Measurements from ENCODE around the gene DGLUCY.
"Not testable (repeated sequence)": the region's sequence is repeated elsewhere in the genome, so short reads cannot be mapped to it uniquely, and the experiment has no call there.

The DGLUCY gene

DNA sequence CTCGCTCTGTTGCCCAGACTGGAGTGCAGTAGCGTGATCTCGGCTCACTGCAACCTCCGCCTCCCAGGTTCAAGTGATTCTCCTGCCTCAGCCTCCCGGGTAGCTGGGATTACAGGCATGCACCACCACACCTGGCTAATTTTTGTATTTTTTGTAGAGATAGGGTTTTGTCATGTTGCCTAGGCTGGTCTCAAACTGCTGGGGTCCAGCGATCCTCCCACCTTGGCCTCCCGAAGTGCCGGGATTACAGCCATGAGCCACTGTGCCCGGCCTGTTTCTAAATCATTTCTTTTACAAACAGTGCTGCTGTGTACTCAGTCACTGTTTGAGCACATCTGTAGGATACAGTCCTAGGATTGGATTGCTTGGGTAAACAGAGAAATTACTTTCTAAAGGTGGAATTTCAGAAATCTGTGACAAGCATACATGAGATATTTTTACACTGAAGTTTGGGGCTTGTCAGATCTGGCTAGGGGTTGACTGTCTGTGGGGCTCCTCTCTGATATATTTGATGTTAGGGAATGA lies 42.3 kb downstream of the DGLUCY start:
- in situ Hi-C loops (cut with MboI; ENCODE audit: low pct_unique_long_range_greater_than_20kb, low sequenced_read_pairs) = loop anchor here (25.0 kb wide), 1 partner anchor 244 kb away; no protein-coding TSS in a partner anchor

DNA sequence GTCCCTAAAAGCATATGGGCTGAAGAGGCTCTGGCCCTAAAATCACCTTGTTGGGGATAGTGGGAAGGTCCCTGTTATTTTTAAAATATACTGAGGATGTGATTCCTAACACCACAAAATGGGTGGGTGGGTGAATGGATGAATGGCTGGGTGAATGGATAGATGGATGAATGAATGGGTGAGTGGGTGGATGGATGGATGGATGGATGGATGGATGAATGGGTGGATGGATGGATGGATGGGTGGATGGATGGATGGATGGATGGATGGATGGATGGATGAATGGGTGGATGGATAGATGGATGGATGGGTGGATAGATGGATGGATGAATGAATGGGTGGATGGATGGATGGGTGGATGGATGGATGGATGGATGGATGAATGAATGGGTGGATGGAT lies 43.0 kb downstream of the DGLUCY start:
- in situ Hi-C loops (cut with MboI; ENCODE audit: low pct_unique_long_range_greater_than_20kb, low sequenced_read_pairs) = loop anchor here (25.0 kb wide), 1 partner anchor 245 kb away; no protein-coding TSS in a partner anchor
- not testable (repeated sequence) for DNase-seq

More for the DNA sequence above, 42.3 kb downstream of the DGLUCY start:
- DNase-seq = not testable (repeated sequence)

DNA sequence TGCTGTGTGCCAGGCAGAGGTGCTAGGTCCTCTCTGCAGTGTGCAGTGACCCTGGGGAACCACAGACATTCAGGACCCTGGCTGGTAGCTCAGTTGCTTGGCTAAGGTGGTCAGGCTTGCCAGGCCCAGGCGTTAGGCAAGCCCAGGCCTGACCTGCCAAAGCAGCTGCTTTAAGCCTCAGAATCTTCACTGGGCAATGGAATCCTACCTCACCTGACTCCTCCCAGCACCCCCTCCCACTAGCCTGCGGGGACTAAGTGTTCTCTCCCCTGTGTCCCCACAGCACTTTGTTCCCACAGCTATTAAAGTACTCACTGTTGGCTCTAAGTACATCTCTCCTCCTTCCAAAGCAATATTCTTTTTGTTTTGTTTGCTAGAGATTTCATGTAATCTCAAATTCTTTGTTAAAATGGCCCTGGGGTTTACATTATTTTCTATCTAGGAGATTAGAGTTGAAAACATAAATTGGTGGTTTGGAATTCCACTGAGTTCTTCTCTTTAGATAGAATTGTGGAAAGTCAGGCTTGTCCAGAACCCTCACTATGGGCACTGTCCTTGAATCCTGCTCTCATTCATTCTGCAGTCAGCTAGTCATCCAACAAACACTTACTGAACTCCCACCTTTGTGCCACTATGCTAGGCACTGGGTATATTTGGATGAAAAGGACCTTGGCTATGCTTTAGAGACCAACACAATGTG lies 44.4 kb downstream of the DGLUCY start:
- in situ Hi-C loops (cut with MboI; ENCODE audit: low pct_unique_long_range_greater_than_20kb, low sequenced_read_pairs) = loop anchor here (25.0 kb wide), 1 partner anchor 246 kb away; no protein-coding TSS in a partner anchor

DNA sequence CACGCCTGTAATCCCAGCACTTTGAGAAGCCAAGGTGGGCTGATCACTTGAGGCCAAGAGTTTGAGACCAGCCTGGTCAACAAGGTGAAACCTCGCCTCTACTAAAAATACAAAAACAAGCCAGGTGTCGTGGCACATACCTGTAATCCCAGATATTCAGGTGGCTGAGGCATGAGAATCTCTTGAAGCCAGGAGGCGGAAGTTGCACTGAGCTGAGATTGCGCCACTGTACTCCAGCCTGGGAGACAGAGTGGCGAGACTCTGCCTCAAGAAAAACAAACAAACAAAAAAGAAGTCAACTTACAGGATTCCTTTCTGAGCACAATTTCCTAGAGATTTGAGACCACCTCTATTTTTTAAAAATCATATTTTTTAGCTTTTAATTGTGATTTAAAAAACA lies 45.3 kb downstream of the DGLUCY start:
- no peak for DNase-seq
- in situ Hi-C loops (cut with MboI; ENCODE audit: low pct_unique_long_range_greater_than_20kb, low sequenced_read_pairs) = loop anchor here (25.0 kb wide), 1 partner anchor 247 kb away; no protein-coding TSS in a partner anchor

More for the DNA sequence above, 44.4 kb downstream of the DGLUCY start:
- DNase-seq = no peak

DNA sequence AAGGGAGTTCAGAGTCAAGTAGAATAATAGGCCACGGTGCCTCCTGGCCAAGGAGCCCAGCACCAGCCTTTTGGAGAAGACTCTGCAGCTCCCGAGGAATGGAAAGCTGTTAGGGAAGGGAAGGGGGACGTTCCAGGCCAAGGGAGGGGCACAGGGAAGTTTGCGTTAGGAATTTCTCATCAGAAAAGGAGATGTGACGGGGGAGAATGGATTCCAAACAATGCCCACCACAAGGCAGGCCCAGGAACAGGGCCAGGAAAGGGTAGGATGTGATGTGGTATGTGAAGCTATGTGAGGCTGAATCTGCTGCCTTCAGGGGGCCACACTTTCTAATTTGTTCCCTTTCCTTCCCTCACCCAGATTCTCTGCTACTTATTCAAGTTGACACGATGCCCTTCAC lies 46.0 kb downstream of the DGLUCY start:
- in situ Hi-C loops (cut with MboI; ENCODE audit: low pct_unique_long_range_greater_than_20kb, low sequenced_read_pairs) = loop anchor here (25.0 kb wide), 1 partner anchor 248 kb away; no protein-coding TSS in a partner anchor
- no peak for DNase-seq

- no peak for DNase-seq
- in situ Hi-C loops (cut with MboI; ENCODE audit: low pct_unique_long_range_greater_than_20kb, low sequenced_read_pairs) = loop anchor here (25.0 kb wide), 1 partner anchor 251 kb away; no protein-coding TSS in a partner anchor
Observed at GRCh38 chr14:91163316-91163715, 49.4 kb downstream of the DGLUCY start.

DNA sequence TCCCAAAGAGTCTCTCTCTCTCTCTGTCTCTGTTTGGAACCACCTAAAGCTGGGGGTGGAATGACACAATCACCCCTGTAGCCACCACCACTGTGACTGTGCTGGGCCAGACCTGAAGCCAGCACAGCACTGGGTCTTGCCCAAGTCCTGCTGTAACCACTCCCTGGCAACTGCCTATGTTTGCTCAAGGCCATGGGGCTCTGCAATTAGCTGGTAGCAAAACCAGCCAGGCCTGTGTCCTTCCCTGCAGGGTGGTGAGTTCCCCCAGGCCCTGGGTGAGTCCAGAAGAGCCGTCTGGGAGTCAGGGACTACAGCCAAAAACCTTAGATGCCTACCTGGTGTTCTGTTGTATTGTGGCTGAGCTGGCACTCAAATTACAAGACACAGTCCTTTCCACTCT lies 50.8 kb downstream of the DGLUCY start:
- in situ Hi-C loops (cut with MboI; ENCODE audit: low pct_unique_long_range_greater_than_20kb, low sequenced_read_pairs) = loop anchor here (25.0 kb wide), 1 partner anchor 252 kb away; no protein-coding TSS in a partner anchor
- no peak for DNase-seq

- in situ Hi-C loops (cut with MboI; ENCODE audit: low pct_unique_long_range_greater_than_20kb, low sequenced_read_pairs) = loop anchor here (25.0 kb wide), 1 partner anchor 255 kb away; no protein-coding TSS in a partner anchor
- no peak for DNase-seq
Observed at GRCh38 chr14:91167380-91167770, 53.5 kb downstream of the DGLUCY start.

GRCh38 chr14:91169951-91170350 lies 56.1 kb downstream of the DGLUCY start:
- in situ Hi-C loops (cut with MboI; ENCODE audit: low pct_unique_long_range_greater_than_20kb, low sequenced_read_pairs) = loop anchor here (25.0 kb wide), 1 partner anchor 258 kb away; no protein-coding TSS in a partner anchor
- no peak for DNase-seq

DNA sequence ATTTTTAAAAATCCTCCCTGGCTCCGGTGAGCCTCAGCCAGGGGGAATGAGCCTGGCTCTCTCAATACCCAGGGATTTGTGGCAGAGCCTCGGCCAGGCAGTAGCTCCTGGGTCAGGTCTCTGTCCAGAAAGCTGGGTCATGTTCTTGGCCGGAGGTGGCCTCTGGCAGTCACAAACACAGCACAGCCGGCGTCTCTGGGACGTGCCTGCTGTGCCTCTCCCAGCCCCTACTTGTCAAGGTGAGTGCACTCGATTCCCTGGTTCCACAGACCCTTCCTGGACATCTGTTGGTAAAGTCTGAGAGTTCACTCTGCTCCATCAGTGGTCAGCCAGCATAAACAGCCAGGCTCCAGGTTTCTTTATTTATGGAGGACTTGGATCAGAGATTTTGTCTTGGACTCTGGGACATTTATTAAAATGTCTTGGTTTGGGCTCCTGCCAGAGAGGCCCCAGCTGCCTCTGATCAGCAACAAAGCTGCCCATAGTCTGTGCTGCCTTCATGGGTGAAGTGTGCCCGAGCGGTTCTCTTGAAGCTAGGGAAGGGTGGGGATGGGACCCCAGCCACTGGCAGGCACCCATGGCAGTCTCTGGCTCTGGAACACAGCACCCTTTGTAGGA lies 56.7 kb downstream of the DGLUCY start:
- in situ Hi-C loops (cut with MboI; ENCODE audit: low pct_unique_long_range_greater_than_20kb, low sequenced_read_pairs) = loop anchor here (25.0 kb wide), 1 partner anchor 258 kb away; no protein-coding TSS in a partner anchor
- no peak for DNase-seq

DNA sequence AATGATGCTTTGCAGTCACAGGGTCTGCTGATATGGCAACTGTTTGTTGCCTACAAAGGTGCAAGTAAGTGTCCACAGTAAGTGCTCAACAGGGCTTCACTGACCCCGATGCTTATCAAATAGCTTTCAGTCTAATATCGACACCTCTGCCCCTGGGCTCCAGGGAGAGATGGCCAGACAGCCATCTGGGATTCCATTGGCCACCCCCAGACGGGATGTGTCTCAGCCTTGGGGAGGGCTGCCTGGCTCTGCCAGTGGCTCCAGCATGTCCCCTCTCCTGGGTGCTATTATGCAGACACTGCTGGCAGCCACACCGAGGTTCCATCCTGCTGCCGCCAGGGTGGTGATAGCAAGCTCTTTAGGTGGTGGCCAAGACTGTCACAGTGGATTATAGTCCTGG lies 57.4 kb downstream of the DGLUCY start:
- in situ Hi-C loops (cut with MboI; ENCODE audit: low pct_unique_long_range_greater_than_20kb, low sequenced_read_pairs) = loop anchor here (25.0 kb wide), 1 partner anchor 259 kb away; no protein-coding TSS in a partner anchor
- no peak for DNase-seq

DNA sequence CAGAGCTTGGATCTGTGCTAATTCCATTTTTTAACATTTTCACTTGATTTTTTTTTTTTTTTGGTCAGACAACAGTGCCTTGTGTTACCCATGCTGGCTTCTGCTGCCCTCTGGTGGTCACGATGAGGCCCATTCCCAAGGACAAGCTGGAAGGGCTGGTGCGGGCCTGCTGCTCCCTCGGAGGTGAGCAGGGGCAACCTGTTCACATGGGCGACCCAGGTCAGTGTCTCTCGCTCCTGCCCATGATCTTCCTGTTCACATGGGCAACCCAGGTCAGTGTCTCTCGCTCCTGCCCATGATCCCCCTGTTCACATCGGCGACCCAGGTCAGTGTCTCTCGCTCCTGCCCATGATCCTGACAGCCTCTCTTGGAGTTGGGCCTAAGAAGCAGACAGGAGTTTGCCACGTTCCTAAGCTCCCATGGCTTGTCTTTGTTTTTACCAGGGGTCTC lies 59.4 kb downstream of the DGLUCY start:
- in situ Hi-C loops (cut with MboI; ENCODE audit: low pct_unique_long_range_greater_than_20kb, low sequenced_read_pairs) = loop anchor here (25.0 kb wide), 1 partner anchor 261 kb away; no protein-coding TSS in a partner anchor

GRCh38 chr14:91173904-91174303 lies 60.0 kb downstream of the DGLUCY start:
- in situ Hi-C loops (cut with MboI; ENCODE audit: low pct_unique_long_range_greater_than_20kb, low sequenced_read_pairs) = loop anchor here (25.0 kb wide), 1 partner anchor 262 kb away; no protein-coding TSS in a partner anchor
- DNase-seq = no peak

More for the DNA sequence above, 59.4 kb downstream of the DGLUCY start:
- peak; percentile 78 for DNase-seq

- no peak for DNase-seq
- in situ Hi-C loops (cut with MboI; ENCODE audit: low pct_unique_long_range_greater_than_20kb, low sequenced_read_pairs) = no loop called here
Observed at GRCh38 chr14:91175291-91176201, 61.7 kb downstream of the DGLUCY start.

GRCh38 chr14:91177073-91178034 lies 63.5 kb downstream of the DGLUCY start:
- in situ Hi-C loops (cut with MboI; ENCODE audit: low pct_unique_long_range_greater_than_20kb, low sequenced_read_pairs) = no loop called here
- peak; percentile 89 for DNase-seq

DNA sequence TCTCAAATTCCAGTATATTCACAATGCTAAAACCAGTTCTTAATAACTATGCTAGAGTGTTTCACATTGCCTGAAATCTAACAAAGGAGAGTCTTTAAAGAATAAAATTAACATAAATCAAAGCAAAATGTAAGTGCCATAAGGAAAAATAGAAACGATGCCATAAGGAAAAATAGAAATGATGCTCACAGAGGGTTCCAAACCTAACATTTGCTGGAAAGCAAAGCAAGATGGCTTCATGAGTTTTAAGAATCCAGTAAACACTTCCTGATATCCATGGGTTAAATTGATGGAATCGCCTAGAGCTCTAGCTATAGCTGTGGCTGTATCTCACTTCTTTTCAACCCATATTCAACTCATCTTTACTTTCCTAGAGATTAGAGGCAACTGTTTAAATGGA lies 66.7 kb downstream of the DGLUCY start:
- in situ Hi-C loops (cut with MboI; ENCODE audit: low pct_unique_long_range_greater_than_20kb, low sequenced_read_pairs) = loop anchor here (10.0 kb wide), 1 partner anchor 104 kb away; no protein-coding TSS in a partner anchor
- no peak for DNase-seq

DNA sequence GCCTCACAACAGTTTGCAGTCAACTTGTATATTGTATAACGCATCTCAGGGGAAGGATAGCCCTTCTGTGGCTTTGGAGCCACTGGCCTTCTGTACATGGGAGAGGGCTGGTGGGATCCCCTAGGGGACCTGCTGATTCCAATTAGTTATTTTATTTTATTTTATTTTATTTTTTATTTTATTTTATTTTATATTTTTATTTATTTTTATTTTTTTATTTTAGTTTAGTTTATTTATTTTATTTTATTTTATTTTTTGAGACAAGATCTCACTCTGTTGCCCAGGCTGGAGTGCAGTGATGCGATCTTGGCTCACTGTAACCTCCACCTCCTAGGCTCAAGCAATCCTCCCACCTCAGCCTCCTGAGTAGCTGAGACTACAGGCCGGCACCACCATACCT lies 68.9 kb downstream of the DGLUCY start:
- in situ Hi-C loops (cut with MboI; ENCODE audit: low pct_unique_long_range_greater_than_20kb, low sequenced_read_pairs) = loop anchor here (10.0 kb wide), 1 partner anchor 102 kb away; no protein-coding TSS in a partner anchor
- DNase-seq = not testable (repeated sequence)
